HG02678 (cell line): ENCODE measurements around the gene TSPAN13.

ENCODE experiments used
- ATAC-seq: cut with Tn5 transposase; IDR thresholded peaks from one replicate; pipeline ENCODE4 v1.9.1; 2021; ENCODE audit warnings: mild to moderate bottlenecking, moderate library complexity; ENCODE audit not compliant: unreplicated experiment

Gene TSPAN13

DNA sequence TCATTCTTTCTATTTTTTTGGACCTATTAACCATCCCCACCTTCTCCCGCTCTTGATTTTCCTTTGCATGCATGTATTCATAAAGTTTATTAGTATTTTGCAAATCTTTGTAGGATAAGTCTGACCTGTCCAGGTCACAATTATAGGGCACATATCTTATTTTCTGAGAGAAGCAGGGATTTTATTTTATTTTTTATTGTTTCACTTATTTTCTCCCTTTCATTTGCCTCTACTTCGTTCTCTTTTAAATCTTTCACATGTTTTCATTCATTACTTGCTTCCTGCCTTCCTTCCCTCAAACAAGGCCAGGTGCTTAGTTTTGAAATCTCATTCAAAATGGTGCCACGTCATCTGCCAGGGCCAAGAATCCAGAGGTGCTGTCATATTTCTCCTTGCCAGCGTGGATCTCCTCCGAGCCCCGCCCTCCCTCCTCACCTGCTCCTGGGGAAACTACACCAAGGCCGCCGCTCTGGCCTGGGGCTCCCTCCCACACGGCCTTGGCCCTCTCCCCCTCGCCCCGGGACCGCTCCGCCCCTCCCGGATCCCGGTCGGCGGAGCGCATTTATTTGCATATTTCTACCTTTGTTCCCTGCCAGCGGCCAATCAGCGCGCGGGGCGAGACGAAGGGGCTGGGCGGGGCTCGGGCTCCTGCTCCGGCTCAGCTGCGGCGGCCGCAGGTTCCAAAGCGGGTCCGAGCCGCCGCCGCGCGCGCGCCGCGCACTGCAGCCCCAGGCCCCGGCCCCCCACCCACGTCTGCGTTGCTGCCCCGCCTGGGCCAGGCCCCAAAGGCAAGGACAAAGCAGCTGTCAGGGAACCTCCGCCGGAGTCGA is at the start of gene TSPAN13:
TSPAN13 (plus strand) TSS at position 654 of the 830 bp plus-strand sequence. CDS start 213 bp downstream, outside the sequence.
- ATAC-seq, result peak; percentile 65

DNA sequence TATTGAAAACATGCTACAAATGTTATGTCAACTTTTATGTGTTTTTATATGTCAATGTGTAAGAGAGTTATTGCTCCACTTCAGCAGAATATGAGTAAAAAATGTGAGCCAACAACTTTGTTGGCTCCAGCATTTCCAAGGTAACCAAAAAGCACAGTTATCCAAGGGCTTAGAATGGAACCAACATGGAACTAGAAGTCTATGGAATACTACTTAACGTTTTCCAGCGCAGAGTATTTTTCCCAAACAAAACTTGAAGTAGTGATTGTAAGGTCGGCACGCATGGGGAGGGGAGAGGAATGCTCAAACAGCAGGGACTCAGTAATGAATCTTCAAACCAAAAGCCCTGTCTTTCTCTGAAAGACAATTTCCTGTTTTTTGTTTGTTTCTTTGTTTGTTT is 45.0 kb upstream of the TSPAN13 start:
- no peak for ATAC-seq

GRCh38 chr7:16708980-16709379 is 44.6 kb upstream of the TSPAN13 start:
- ATAC-seq, result no peak

DNA sequence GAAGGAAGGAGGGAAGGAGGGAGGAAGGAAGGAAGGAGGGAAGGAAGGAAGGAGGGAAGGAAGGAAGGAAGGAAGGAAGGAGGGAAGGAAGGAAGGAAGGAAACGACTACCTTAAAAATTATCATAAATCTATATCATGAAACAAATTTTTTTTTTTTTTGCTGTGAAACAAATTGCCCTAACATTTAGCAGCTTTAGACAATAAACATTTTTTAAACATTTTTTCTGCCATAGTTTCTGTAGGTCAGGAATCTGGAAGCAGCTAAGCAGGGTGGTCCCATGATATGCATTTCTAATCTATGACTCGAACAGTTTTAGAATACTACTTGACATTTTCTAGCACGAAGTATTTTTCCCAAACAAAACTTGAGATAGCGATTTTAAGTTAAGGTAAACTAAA is 42.9 kb upstream of the TSPAN13 start:
- ATAC-seq, result no peak

DNA sequence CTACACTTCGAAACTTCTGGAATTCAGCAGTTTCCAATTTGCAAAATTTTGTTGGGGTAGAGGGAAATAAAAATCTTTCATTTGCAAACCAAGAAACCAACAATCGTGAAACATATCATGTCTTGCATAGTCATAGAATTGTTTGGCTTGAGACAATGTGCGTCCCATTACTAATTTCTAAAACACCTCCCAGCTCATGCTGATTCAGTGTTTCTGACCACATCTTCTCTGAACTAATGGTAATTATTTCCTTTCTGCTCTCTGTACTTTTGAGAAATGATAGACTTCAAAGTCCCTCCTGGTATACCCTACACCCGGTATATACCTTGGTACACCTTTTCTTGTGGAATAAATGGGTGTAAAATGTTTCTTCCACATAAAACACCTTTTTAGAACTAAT is 41.8 kb upstream of the TSPAN13 start:
- no peak for ATAC-seq

- no peak for ATAC-seq
Measured at GRCh38 chr7:16712916-16713315, 40.6 kb upstream of the TSPAN13 start.

GRCh38 chr7:16715928-16716327 is 37.6 kb upstream of the TSPAN13 start:
- ATAC-seq, result no peak

- no peak for ATAC-seq
Measured at GRCh38 chr7:16718111-16718656, 35.4 kb upstream of the TSPAN13 start.

- no peak for ATAC-seq
Measured at GRCh38 chr7:16719699-16720098, 33.9 kb upstream of the TSPAN13 start.

DNA sequence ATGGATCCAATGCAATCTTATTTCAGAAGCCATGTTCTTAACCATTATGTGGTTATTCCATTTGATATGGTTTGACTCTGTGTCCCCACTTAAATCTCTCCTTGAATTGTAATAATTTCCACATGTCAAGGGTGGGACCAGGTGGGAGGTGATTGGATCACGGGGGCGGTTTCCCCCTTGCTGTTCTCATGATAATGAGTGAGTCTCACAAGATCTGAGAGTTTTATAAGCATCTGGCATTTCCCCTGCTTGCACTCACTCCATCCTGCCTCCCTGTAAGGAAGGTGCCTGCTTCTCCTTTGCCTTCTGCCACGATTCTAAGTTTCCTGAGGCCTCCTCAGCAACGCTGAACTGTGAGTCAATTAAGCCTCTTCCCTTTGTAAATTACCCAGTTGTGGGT is 32.0 kb upstream of the TSPAN13 start:
- ATAC-seq, result no peak

DNA sequence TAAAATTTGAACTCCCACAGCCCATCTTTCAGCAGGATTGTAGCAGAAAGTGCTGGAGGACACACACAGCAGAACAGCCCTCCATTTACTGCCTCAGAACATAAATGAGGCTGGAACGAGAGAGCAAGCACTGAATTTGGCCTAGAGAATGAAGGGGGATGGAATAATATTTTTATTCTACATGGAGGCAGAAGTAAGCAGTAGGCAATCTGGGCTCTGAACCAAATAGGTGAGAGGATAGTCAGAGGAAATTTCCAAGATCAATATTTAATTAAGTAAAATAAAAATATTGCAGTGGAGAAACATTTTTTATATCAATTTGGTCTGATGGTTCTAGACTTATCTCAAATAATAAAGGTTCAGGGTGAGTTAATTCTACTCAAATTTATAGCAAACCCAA is 29.2 kb upstream of the TSPAN13 start:
- no peak for ATAC-seq

- ATAC-seq, result no peak
Measured at GRCh38 chr7:16726189-16726588, 27.4 kb upstream of the TSPAN13 start.

DNA sequence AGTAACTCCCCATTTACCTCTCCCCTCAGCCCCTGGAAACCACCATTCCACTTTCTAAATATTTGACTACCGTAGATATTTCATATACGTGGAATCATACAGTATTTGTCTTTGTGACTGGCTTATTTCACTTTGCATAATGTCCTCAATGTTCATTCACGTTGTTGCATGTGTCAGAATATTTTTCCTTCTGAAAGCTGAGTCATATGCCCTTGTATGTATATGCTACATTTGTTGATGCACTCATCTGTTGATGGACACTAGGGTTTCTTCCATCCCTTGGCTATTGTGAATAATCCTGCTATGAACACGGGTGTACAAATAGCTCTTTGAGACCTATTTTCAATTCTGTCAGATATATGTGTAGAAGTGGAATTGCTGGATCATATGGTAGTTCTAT is 25.8 kb upstream of the TSPAN13 start:
- no peak for ATAC-seq

- ATAC-seq, result no peak
Measured at GRCh38 chr7:16728811-16729210, 24.7 kb upstream of the TSPAN13 start.

GRCh38 chr7:16729541-16729940 is 24.0 kb upstream of the TSPAN13 start:
- ATAC-seq, result no peak

GRCh38 chr7:16730937-16731336 is 22.6 kb upstream of the TSPAN13 start:
- ATAC-seq, result no peak

- ATAC-seq, result no peak
Measured at GRCh38 chr7:16732828-16733227, 20.7 kb upstream of the TSPAN13 start.

- ATAC-seq, result no peak
Measured at GRCh38 chr7:16734148-16734726, 19.3 kb upstream of the TSPAN13 start.

GRCh38 chr7:16735020-16735419 is 18.5 kb upstream of the TSPAN13 start:
- no peak for ATAC-seq

DNA sequence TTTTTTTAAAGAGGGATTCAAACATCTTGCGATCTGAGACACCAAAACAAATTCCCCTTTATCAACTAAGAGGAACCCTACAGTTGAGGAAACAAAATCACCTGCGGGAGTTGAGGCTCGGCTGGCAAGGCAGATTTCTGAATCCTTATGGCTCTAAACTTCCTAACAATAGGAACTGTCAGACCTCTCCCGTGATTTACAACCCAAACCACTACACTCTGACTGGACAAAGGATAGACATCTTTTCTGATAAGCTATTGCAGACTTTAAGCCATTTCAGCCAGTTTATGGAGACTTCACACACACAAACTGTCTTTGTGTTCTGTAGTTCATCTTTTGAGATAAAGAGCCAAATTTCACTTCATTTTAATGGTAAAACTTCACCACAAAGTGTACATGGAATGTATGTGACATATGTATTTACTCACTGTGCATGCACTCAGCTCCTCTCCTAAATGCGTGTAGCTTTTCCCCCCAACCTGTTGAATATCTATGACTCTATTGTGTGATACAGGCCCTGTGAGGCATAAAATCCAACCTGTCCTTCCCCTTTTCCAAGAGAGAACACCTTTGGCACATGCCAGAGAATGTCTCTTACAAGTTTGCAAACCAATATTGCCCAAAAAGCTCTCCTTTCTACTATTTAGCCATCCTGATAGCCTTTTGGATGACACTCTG is 15.4 kb upstream of the TSPAN13 start:
- ATAC-seq, result no peak

GRCh38 chr7:16739863-16740622 is 13.5 kb upstream of the TSPAN13 start:
- no peak for ATAC-seq
